Effector memory CD8-positive, alpha-beta T cell (primary cell): ENCODE measurements around the gene FAM240B.

Source experiments
- ATAC-seq: fragments of 150-1000 bp; cut with Tn5 transposase; replicated peaks from 2 replicates; pipeline ENCODE4 v1.10.0; 2021; ENCODE audit warnings: mild to moderate bottlenecking, moderate library complexity
- DNase-seq, 3 experiments: peaks; one replicate each; pipeline ENCODE4 v3.0.0; 2021
- H3K27ac Mint-ChIP-seq, 2 donors: one replicate each; pipeline ENCODE4 v1.8.0; 2022; ENCODE audit warnings: mild to moderate bottlenecking in 2 of 2, mixed read lengths in 2 of 2, moderate library complexity in 2 of 2
- H3K27me3 Mint-ChIP-seq, 2 donors: one replicate each; pipeline ENCODE4 v1.8.0; 2022; ENCODE audit warnings: mixed read lengths in 2 of 2
- H3K36me3 Mint-ChIP-seq: one replicate; pipeline ENCODE4 v1.8.0; 2022; ENCODE audit warnings: mild to moderate bottlenecking, moderate library complexity, mixed read lengths; ENCODE audit not compliant: insufficient read depth
- H3K4me1 Mint-ChIP-seq, 2 donors: one replicate each; pipeline ENCODE4 v1.8.0; 2022; ENCODE audit warnings: low read depth in 2 of 2, mixed read lengths in 2 of 2
- H3K4me3 Mint-ChIP-seq, 2 donors: one replicate each; pipeline ENCODE4 v1.8.0; 2022; ENCODE audit warnings: mild to moderate bottlenecking in 2 of 2, mixed read lengths in 2 of 2, moderate library complexity in 2 of 2
- H3K9me3 Mint-ChIP-seq, 2 donors: one replicate each; pipeline ENCODE4 v1.8.0; 2022; ENCODE audit warnings: mixed read lengths in 2 of 2

The FAM240B gene

DNA sequence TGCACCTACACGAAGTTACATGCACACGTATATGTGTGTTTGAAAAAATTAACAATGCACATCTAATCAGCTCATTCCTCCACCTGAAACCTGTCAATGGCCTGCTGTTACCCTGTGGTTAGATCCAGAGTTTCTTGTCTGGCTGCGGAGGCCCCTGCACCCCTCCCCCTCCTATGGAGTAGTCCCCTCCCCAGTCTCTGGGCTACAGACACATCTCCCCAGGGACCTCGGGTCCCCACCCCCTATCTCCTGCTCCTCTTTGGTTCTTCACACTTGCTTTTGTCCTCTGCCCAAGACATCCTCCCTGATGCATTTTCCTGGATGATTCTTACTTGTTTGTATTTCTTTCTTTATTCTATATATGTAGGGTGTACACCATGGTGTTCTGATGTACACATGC is 27.2 kb downstream of the FAM240B start:
- DNase-seq (no peak), ATAC-seq (no peak)
- no peak overlapping the region for H3K4me3 Mint-ChIP-seq
- H3K9me3 Mint-ChIP-seq = no peaks in the 10 kb centered on the region
- H3K36me3 Mint-ChIP-seq = no peaks in the 10 kb centered on the region
- peaks cover 1 to 3% of the 10 kb centered on the region in 2 donors for H3K4me1 Mint-ChIP-seq
- peaks cover 0 to 48% of the 10 kb centered on the region in 2 donors for H3K27me3 Mint-ChIP-seq
- H3K27ac Mint-ChIP-seq = no peak overlapping the region

DNA sequence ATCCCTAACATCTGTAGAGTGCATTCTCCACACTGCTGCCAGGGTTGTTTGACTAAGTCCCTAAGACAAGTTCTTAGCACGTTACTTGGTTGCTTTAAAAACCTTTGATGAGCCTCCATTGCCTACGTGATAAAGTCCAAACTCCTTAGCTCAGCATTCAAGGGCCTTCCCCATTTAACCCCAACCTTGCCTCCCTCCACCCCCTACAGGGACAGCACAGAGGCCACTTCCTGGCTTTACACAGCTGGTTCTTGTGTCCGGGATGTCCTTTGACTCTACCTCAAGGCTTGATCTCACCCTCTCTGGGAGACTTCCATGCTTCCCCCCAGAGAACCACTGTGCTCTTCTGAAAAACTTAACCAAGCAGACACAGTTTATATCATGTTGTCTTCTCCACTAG is 29.4 kb downstream of the FAM240B start:
- H3K36me3 Mint-ChIP-seq = no peaks in the 10 kb centered on the region
- no peak overlapping the region for H3K27ac Mint-ChIP-seq
- ATAC-seq (no peak), DNase-seq (no peak)
- H3K9me3 Mint-ChIP-seq = no peaks in the 10 kb centered on the region
- peaks cover 6 to 7% of the 10 kb centered on the region in 2 donors for H3K4me1 Mint-ChIP-seq
- no peak overlapping the region for H3K4me3 Mint-ChIP-seq
- H3K27me3 Mint-ChIP-seq = peaks cover 0 to 68% of the 10 kb centered on the region in 2 donors

DNA sequence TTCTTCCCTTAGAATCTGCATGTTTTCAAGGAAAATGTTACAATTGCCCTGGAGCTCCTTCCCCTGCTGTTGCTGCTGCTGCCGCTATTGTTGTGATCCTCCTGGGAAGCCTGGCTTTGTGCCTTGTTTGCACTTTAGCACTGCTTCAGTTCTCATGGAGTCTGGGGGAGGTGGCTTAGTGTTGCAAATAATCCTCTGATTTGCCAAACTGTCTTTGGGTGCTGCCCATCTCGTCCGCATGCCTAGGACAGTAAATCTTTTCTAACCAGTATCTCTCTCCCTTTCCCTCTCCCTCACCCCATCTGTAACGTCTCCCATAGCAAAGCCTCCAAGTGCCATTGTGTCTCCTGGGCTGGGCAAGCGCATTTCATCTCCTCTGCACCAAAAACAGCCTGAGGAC is 30.3 kb downstream of the FAM240B start:
- H3K4me3 Mint-ChIP-seq = no peak overlapping the region
- ATAC-seq = no peak
- no peak for DNase-seq

DNA sequence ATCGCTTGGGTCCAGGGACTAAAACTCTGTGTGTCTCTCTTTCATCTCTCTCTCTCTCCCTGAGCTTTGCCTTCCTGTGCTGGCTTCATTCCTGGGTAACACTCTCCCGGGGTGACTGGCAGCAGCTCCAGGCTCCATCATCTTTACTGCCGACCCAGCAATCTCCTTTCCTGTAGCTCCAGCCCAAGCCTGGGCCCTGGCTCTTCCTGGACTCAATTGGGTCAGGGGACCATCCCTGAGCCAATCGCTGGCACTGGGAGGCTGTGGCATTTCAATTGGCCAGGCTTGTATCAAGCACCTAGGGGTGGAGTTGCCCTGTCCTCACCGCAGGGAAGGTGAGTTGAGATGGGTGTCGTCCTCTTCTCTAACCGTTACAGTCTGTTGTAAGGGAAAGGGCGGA is 31.9 kb downstream of the FAM240B start:
- Mint-ChIP-seq H3K27me3 (peaks cover 0 to 64% of the 10 kb centered on the region in 2 donors), H3K27ac (no peak overlapping the region), H3K4me3 (peak overlapping the region in 1 of 2 donors; percentile 38), H3K4me1 (peaks cover 6 to 7% of the 10 kb centered on the region in 2 donors), H3K9me3 (no peaks in the 10 kb centered on the region), H3K36me3 (no peaks in the 10 kb centered on the region)
- ATAC-seq (no peak), DNase-seq (no peak)

More for the DNA sequence above, 30.3 kb downstream of the FAM240B start:
- Mint-ChIP-seq H3K27me3 (peaks cover 0 to 70% of the 10 kb centered on the region in 2 donors), H3K9me3 (no peaks in the 10 kb centered on the region), H3K36me3 (no peaks in the 10 kb centered on the region), H3K4me1 (peaks cover 6 to 7% of the 10 kb centered on the region in 2 donors), H3K27ac (no peak overlapping the region)

DNA sequence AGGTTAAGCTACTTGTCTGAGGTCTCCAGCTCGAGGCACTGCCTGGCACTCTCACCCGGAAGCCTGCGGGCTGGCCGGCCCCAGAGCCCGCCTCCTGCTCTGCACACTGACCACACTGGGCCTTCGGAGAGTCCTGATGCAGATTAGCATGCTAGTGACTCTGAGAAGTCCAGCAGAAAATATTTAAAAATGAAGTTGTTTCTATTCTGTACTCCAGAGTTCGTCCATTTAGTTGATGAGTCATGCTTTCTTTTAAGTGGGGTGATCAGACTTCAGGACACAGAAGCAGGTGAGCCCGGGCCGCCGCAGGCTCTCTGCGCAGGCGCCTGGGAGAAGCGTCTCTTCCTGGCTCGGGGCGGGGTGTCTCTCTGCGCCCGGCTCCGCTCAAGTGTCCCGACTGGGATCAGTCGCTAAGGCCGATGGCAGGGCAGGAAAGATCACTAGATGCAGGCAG is 32.5 kb downstream of the FAM240B start:
- Mint-ChIP-seq H3K36me3 (no peaks in the 10 kb centered on the region), H3K27ac (no peak overlapping the region), H3K9me3 (no peaks in the 10 kb centered on the region), H3K4me3 (peak overlapping the region; percentile 38 to 68), H3K27me3 (peaks cover 0 to 62% of the 10 kb centered on the region in 2 donors), H3K4me1 (peaks cover 6 to 7% of the 10 kb centered on the region in 2 donors)
- no peak for DNase-seq
- peak; percentile 44 for ATAC-seq

DNA sequence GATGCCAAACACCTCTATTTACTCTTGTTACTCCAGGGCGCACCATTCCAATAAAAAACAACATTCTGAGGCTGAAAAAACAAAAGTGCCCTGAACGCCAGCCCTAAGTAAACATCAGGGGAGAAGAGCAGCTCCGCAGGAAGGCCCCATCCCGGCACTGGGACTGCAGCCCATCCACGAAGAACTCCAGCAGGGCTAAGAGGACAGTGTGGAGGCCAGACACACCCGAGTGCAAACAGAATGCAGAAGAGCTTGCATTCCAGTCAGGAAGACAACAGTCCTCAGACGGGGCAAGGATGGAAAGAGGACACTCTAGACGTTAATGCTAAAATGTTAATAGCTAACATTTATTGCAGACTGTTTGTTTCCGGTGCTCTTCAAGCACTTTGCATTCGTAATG is 33.0 kb downstream of the FAM240B start:
- Mint-ChIP-seq H3K27ac (no peak overlapping the region), H3K27me3 (peaks cover 0 to 63% of the 10 kb centered on the region in 2 donors), H3K36me3 (no peaks in the 10 kb centered on the region), H3K4me3 (peak overlapping the region in 1 of 2 donors; percentile 68), H3K9me3 (no peaks in the 10 kb centered on the region), H3K4me1 (peaks cover 6 to 7% of the 10 kb centered on the region in 2 donors)
- ATAC-seq = no peak
- no peak for DNase-seq

DNA sequence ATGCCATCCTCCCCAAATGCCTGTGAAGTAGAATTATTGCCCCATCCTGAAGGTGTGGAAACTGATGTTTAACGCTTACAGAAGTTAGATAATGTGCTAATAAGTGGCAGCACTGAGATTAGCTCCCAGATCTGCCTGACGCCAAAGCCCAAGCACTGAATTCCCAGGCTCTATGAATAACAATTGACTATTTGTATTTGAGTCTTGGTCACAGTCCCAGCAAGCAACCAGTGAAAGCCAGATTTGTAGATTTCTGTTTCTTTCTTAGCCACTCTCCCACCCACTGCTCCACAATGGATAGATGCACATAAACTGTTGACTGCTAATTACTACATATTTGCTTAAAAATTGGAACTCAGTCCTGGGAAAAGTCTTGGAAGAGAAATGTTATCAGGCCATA is 34.4 kb downstream of the FAM240B start:
- Mint-ChIP-seq H3K27me3 (peaks cover 0 to 61% of the 10 kb centered on the region in 2 donors), H3K36me3 (no peaks in the 10 kb centered on the region), H3K9me3 (no peaks in the 10 kb centered on the region), H3K27ac (no peak overlapping the region), H3K4me1 (peaks cover 6 to 7% of the 10 kb centered on the region in 2 donors), H3K4me3 (no peak overlapping the region)
- ATAC-seq (no peak), DNase-seq (no peak)

DNA sequence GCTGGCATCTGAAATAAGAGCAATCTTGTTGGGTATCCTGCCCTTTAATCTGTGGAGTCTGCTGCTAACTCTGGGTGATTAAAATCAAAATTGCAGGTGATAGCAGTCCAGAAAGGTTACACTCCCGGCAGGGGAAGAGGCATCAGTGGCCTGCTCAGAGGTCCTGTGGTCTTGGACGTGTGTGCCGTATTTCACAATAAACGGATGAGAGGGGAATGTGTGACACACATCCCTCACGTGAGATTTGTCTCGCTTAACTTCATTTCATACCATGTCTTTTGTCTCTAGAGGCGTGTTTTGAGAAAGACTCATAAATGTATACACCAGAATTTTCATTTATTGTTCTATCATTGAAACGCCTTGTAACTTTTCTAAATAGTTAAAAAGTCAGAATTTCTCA is 36.6 kb downstream of the FAM240B start:
- Mint-ChIP-seq H3K27ac (no peak overlapping the region), H3K27me3 (peaks cover 0 to 51% of the 10 kb centered on the region in 2 donors), H3K36me3 (peaks cover 2% of the 10 kb centered on the region), H3K9me3 (no peaks in the 10 kb centered on the region), H3K4me1 (peaks cover 4 to 6% of the 10 kb centered on the region in 2 donors), H3K4me3 (no peak overlapping the region)
- DNase-seq (no peak), ATAC-seq (no peak)

DNA sequence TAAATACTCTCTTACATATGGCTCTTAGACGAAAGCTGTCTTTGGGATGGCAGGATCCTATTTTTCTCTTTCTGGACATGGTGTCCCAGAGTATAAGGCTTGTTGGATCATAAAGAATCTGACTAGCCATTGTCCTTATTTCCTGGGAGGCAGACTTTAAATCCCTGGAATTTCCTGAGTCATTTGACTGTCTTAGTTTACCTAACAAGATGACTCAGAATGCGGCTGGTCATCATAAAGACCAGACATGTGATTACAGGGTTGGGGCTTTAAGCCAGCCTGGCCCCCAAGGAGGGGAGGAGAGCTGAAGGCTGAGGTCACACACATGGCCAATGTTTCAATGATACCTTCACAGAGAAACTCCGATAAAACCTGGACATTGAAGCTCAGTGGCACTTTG is 37.2 kb downstream of the FAM240B start:
- no peak overlapping the region for H3K27ac Mint-ChIP-seq
- peaks cover 4 to 5% of the 10 kb centered on the region in 2 donors for H3K4me1 Mint-ChIP-seq
- H3K36me3 Mint-ChIP-seq = peaks cover 2% of the 10 kb centered on the region
- H3K4me3 Mint-ChIP-seq = no peak overlapping the region
- peaks cover 2 to 48% of the 10 kb centered on the region in 2 donors for H3K27me3 Mint-ChIP-seq
- ATAC-seq = no peak
- H3K9me3 Mint-ChIP-seq = no peaks in the 10 kb centered on the region
- DNase-seq = no peak

DNA sequence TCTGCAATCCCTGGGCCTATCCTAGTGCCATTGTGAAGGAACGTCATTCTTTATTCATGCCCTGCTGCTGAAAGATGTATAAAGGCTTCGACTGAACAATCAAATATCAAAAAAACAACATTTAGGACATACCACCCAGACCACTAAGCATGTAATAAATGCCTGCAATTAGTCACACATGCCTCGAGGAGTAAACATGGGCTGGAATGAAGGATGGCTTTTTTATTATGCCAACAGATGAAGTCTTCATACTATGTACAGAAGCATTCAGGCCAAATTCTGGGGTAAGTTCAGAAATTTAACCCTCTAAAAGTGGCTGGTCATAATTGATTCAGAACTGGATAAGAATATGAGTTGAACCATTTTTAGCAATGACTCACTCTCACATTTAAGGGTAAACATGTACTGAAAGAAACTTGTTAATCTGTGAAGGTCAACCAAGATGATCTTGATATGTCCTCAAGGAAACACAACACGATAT is 38.1 kb downstream of the FAM240B start:
- DNase-seq (no peak), ATAC-seq (no peak)
- Mint-ChIP-seq H3K4me1 (peaks cover 0 to 2% of the 10 kb centered on the region in 2 donors), H3K27me3 (peaks cover 7 to 49% of the 10 kb centered on the region in 2 donors), H3K27ac (no peak overlapping the region), H3K9me3 (no peaks in the 10 kb centered on the region), H3K36me3 (peaks cover 2% of the 10 kb centered on the region), H3K4me3 (no peak overlapping the region)

DNA sequence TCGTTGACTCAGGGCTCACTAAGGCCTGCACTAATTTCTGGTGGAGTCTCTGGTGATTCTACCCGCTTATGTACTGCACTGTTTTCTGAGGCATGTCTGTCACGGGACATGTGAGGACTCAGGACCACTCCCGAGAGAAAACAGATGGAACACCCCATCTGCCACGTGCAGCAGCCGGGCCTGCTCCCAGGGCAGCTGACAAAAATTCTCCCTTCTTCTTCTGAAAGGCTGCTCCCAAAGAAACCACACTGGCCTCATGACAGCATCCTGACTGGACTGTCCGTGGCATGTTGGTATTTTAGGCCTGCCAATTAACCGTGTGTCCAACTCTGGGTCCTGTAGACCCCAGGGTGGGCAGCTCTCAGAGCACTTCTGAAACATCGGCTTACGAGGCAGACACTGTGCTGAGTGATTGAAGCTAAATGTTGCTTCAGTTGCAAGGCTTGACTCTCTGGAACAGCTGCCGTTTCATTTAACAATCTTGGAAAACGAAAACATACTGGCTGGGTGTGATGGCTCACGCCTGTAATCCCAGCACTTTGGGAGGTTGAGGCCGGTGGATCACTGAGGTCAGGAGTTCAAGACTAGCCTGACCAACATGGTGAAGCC is 39.0 kb downstream of the FAM240B start:
- H3K36me3 Mint-ChIP-seq = peaks cover 2% of the 10 kb centered on the region

DNA sequence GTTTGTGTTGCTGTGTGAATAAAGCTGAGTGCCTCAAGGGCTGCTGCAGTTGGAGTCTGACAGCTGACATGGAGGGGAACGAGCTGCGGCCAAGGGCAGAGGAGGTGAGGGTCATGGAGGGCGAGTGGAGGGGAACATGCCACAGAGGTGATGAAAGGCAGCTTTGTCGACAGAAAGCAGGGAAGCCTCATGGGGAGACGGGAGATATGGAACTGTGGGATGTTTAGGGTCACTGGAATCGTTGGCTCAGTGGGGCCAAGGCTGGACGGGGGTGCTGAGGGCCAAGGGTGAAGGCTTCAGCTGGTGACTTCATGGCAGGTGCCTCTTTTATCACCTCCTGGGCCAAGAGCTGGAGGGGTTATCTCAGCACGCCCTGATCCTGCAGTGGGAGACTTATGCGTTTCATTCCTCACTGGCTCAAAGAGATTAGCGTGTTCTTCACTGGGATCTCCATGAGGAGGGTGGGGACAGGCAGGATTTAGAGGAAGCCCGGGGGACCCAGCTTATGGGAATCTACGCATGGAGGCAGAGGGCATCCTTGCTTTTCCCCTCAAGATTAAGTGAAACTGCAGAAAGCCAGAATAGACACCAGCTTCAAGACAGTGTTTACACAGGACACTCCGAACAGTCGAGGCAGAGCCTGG is 42.2 kb downstream of the FAM240B start:
- Mint-ChIP-seq H3K4me1 (peaks cover 0 to 3% of the 10 kb centered on the region in 2 donors), H3K9me3 (no peaks in the 10 kb centered on the region), H3K36me3 (peaks cover 2% of the 10 kb centered on the region), H3K27me3 (peaks cover 14 to 38% of the 10 kb centered on the region in 2 donors), H3K4me3 (no peak overlapping the region), H3K27ac (no peak overlapping the region)
- no peak for ATAC-seq
- DNase-seq = no peak

More for the DNA sequence above, 39.0 kb downstream of the FAM240B start:
- H3K4me1 Mint-ChIP-seq = no peaks in the 10 kb centered on the region
- DNase-seq = no peak
- no peak for ATAC-seq
- peaks cover 10 to 44% of the 10 kb centered on the region in 2 donors for H3K27me3 Mint-ChIP-seq
- no peak overlapping the region for H3K4me3 Mint-ChIP-seq
- H3K9me3 Mint-ChIP-seq = no peaks in the 10 kb centered on the region
- H3K27ac Mint-ChIP-seq = no peak overlapping the region

DNA sequence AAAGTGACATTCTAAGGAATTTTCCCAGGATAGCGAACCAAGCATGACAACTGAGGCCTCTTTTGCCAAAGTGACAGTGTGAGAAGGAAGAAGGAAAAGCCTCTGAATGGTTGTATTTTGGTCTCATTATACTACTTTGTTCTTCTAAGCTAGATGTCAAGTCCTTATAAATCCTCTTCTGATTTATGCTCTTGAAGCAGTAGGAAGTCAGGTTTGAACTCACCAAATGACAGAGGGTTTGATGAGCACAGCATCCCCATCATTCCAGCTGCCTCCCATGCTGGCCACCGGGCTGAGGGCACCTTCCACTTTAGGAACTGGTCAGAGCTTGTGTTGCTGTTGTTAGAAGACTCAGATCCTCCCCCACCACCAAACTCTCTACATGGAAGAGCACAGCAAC is 44.1 kb downstream of the FAM240B start:
- peaks cover 14 to 29% of the 10 kb centered on the region in 2 donors for H3K27me3 Mint-ChIP-seq
- no peak overlapping the region for H3K4me3 Mint-ChIP-seq
- no peak for ATAC-seq
- H3K9me3 Mint-ChIP-seq = no peaks in the 10 kb centered on the region
- no peak for DNase-seq
- peaks cover 2% of the 10 kb centered on the region for H3K36me3 Mint-ChIP-seq
- H3K27ac Mint-ChIP-seq = no peak overlapping the region
- H3K4me1 Mint-ChIP-seq = peaks cover 4 to 7% of the 10 kb centered on the region in 2 donors

DNA sequence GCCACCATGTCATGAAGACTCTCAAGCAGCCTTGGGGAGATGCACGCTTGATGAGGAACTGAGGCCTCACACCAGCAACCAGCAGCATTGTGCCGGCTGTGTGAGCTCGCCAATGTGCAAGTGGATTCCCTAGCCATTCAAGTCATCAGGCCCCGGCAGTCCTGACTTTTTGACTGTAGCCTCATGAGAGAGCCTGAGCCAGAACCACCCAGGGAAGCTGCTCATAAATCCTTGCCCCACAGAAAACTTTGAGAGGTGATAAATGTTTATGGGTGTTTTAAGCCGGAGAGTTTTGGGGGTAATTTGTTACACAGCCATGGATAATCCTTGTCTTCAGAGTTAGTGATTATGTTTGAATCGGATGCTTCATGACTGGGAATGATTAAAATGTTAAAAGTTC is 44.7 kb downstream of the FAM240B start:
- H3K4me3 Mint-ChIP-seq = no peak overlapping the region
- peaks cover 1% of the 10 kb centered on the region for H3K36me3 Mint-ChIP-seq
- H3K4me1 Mint-ChIP-seq = peaks cover 4 to 7% of the 10 kb centered on the region in 2 donors
- no peak for ATAC-seq
- H3K27ac Mint-ChIP-seq = no peak overlapping the region
- no peak for DNase-seq
- no peaks in the 10 kb centered on the region for H3K9me3 Mint-ChIP-seq
- H3K27me3 Mint-ChIP-seq = peaks cover 14 to 29% of the 10 kb centered on the region in 2 donors
